DOHH2 (cell line): Measurements from ENCODE around the gene KCNQ1.

ENCODE experiments used
- EZH2phosphoT487 ChIP-seq: fragments of 200-600 bp; sonication (generic); IDR thresholded peaks from 2 replicates; pipeline ENCODE4 v1.6.1; 2017; ENCODE audit warnings: borderline replicate concordance, mild to moderate bottlenecking, antibody characterized with exemption, low read length, moderate library complexity, mixed read lengths
- TF ChIP-seq, protein P1 (sequence below): fragments of 200-600 bp; sonication (generic); IDR thresholded peaks from one replicate; pipeline ENCODE4 v1.5.1; 2014; ENCODE audit warnings: antibody characterized with exemption, mild to moderate bottlenecking, low read depth, low read length; ENCODE audit not compliant: poor library complexity, severe bottlenecking

- TF ChIP-seq, protein P1, sequence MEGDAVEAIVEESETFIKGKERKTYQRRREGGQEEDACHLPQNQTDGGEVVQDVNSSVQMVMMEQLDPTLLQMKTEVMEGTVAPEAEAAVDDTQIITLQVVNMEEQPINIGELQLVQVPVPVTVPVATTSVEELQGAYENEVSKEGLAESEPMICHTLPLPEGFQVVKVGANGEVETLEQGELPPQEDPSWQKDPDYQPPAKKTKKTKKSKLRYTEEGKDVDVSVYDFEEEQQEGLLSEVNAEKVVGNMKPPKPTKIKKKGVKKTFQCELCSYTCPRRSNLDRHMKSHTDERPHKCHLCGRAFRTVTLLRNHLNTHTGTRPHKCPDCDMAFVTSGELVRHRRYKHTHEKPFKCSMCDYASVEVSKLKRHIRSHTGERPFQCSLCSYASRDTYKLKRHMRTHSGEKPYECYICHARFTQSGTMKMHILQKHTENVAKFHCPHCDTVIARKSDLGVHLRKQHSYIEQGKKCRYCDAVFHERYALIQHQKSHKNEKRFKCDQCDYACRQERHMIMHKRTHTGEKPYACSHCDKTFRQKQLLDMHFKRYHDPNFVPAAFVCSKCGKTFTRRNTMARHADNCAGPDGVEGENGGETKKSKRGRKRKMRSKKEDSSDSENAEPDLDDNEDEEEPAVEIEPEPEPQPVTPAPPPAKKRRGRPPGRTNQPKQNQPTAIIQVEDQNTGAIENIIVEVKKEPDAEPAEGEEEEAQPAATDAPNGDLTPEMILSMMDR = no peak
- no peak for TF ChIP-seq EZH2phosphoT487
These were observed 282.2 kb downstream of the KCNQ1 start for GRCh38 chr11:2726964-2727363.
